ENCODE measurements around the gene SCOC.

- TF ChIP-seq, protein P1, sequence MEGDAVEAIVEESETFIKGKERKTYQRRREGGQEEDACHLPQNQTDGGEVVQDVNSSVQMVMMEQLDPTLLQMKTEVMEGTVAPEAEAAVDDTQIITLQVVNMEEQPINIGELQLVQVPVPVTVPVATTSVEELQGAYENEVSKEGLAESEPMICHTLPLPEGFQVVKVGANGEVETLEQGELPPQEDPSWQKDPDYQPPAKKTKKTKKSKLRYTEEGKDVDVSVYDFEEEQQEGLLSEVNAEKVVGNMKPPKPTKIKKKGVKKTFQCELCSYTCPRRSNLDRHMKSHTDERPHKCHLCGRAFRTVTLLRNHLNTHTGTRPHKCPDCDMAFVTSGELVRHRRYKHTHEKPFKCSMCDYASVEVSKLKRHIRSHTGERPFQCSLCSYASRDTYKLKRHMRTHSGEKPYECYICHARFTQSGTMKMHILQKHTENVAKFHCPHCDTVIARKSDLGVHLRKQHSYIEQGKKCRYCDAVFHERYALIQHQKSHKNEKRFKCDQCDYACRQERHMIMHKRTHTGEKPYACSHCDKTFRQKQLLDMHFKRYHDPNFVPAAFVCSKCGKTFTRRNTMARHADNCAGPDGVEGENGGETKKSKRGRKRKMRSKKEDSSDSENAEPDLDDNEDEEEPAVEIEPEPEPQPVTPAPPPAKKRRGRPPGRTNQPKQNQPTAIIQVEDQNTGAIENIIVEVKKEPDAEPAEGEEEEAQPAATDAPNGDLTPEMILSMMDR (conservative IDR thresholded peaks at IDR 0.05; ENCODE audit: low read length), result no peak
- no peak for TF ChIP-seq EZH2phosphoT487 (IDR thresholded peaks at IDR 0.05; ENCODE audit: borderline replicate concordance, low read depth, low read length)
These were observed 32.8 kb downstream of the SCOC start for GRCh38 chr4:140406292-140406691.

Data from OCI-LY7 (cell line).